Fibroblast of villous mesenchyme (primary cell): ENCODE measurements around the gene AXDND1. TPM values are rescaled to one million over a fixed set of nuclear protein-coding genes. Genes with fewer than 3 reads are reported as not detected.

Source experiments
- DNase-seq: peaks from one replicate; pipeline ENCODE4 v3.0.0-alpha.2; 2010; ENCODE audit warnings: low read depth
- H3K4me3 ChIP-seq: 2 replicates; pipeline ENCODE4 v1.5.1; 2011; ENCODE audit warnings: low read depth, mild to moderate bottlenecking, low read length
- CTCF ChIP-seq: IDR thresholded peaks from 2 replicates; pipeline ENCODE4 v1.5.1; 2012; ENCODE audit warnings: low read depth, mild to moderate bottlenecking, low read length; ENCODE audit not compliant: insufficient read depth
- total RNA-seq: library from RNA; depleted of rRNA; stranded (reverse); fragments of >200 nt; gene quantifications from 2 replicates; pipeline ENCODE4 v1.2.3, GENCODE V29; 2012

AXDND1 gene
- total RNA-seq, 1 donor, result not detected

- TF ChIP-seq CTCF, result no peak
- DNase-seq, result no peak
- no peak overlapping the region for H3K4me3 ChIP-seq
Measured at GRCh38 chr1:179474713-179475112, 108.9 kb downstream of the AXDND1 start.

DNA sequence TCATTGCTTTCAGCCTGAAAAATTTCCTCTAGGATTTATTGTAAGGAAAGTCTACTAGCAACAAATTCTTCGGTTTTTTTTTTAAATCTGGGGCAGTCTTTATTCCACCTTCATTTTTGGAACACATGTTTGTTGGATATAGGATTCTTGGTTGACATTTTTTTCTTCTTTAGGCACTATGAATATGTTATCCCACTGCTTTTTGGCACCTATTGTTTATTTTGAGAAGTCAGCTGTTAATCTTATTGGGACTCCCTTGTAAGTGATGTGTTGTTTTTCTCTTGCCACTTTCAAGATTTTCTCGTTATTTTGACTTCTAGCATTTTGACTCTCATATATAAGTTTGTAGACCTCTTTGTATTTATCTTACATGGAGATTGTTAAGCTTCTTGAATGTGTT, 110.7 kb downstream of the AXDND1 start:
- TF ChIP-seq CTCF, result no peak
- DNase-seq, result no peak
- no peak overlapping the region for H3K4me3 ChIP-seq

DNA sequence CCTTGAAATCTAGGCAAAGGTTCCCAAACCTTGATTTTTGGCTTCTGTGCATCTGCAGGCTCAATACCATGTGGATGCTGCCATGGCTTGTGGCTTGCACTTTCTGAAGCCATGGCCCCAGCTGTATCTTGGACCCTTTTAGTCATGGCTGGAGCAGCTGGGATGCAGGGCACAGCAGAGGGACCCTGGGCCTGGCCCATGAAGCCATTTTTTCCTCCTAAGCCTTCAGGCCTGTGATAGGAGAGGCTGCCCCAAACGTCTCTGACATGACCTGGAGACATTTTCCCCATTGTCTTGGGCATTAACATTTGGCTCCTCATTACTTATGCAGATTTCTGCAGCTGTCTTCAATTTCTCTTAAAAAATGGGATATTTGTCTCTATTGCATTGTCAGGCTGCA, 112.6 kb downstream of the AXDND1 start:
- DNase-seq, result no peak
- TF ChIP-seq CTCF, result no peak
- no peak overlapping the region for H3K4me3 ChIP-seq

DNA sequence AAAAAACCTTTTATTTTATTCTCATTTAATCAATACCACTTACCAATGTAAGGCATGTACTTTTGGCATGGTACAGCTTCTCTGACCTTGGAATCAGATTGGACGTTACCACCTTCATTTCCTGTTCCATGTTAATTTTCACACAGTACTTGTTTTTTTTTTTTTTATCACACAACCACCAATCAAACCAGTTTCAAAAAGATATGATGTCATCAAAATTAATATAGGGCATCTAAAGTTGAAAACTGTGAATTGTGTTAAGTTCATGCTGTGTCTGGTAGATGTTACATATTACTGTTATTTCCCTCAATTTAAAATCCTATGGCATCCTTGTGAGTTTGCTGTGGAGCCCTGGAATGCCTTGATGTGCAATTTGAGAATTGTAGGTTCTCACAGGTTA, 124.8 kb downstream of the AXDND1 start:
- H3K4me3 ChIP-seq, result no peak overlapping the region
- no peak for DNase-seq
- TF ChIP-seq CTCF, result no peak

DNA sequence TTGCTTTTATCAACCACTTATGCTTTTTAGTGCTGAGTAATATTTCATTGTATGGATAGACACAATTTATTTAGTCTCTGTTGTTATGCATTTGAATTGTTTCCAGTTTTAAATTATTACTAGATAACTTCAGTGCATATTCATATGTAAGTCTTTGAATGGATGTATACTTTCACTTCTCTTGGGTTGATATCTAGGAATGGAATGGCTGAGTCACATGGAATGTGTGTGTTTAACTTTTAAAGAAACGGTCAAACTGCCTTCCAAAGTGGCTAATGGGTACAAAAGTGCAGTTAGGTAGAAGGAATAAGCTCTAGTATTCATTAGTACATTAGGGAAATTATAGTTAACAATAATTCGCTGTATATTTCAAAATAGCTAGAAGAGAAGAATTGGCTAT, 127.6 kb downstream of the AXDND1 start:
- no peak overlapping the region for H3K4me3 ChIP-seq
- DNase-seq, result no peak
- no peak for TF ChIP-seq CTCF

DNA sequence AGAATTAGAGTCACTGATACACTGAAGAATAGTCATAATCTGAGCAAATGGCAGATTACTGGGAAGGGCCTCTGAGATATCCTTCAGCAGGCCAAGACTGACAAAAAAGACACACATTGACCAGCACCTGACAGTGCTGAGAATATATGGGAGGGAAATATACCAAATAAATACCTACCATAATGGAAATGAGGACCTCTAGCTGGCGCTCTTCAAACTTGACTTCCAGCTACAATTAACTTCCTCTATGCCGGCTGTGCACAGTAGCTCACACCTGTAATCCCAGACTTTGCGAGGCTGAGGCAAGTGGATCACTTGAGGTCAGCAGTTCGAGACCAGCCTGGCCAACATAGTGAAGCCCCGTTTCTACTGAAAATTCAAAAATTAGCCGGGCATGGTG, 140.4 kb downstream of the AXDND1 start:
- DNase-seq, result no peak
- no peak overlapping the region for H3K4me3 ChIP-seq
- TF ChIP-seq CTCF, result no peak

DNA sequence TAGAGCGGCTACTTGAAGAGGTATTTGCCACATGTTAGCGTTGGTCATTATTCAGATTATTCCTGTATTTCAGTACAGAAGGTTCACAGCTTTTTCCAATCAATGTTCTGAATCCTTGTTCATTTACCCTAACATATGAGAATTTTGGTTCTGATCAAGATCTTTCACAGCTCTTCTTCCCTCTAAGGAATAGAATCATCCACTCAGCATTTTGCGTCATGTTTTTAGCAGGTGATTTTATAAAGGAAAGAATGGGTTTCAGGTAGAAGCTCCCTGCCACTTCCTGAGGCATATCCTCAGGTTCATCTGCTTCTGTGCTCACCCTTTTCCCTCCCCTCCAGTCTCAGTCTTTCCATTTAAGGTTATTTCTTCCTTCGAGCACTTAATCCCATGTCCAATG, 143.6 kb downstream of the AXDND1 start:
- no peak for TF ChIP-seq CTCF
- H3K4me3 ChIP-seq, result no peak overlapping the region
- DNase-seq, result no peak
